Panc1 (cell line): Measurements from ENCODE around the gene CORO2B. TPM values are rescaled to one million over a fixed set of nuclear protein-coding genes. Genes with fewer than 3 reads are reported as not detected.
"Not testable (repeated sequence)": the region's sequence is repeated elsewhere in the genome, so short reads cannot be mapped to it uniquely, and the experiment has no call there.

Experiments used
- ATAC-seq: fragments of 200-7000 bp; cut with Tn5 transposase; 2 replicates; pipeline ENCODE4 v1.9.1; 2020; ENCODE audit warnings: mild to moderate bottlenecking, moderate library complexity
- BruUV-seq: library from RNA; stranded (reverse); fragments of 400-500 nt; replicated peaks from 2 replicates; lab custom pipeline; 2021; lab: Mats Ljungman, UMichigan
- CTCF ChIA-PET: fragments of 300-600 bp; sonication (Branson Sonifier 250); formaldehyde crosslinking; loops from one replicate; lab custom pipeline; 2022; ENCODE audit warnings: antibody characterized with exemption; lab: Charles Lee
- POLR2A ChIA-PET: fragments of 300-600 bp; sonication (Branson Sonifier 250); formaldehyde crosslinking; loops from one replicate; lab custom pipeline; 2022; ENCODE audit warnings: antibody characterized with exemption; lab: Charles Lee
- DNase-seq: peaks from one replicate; pipeline ENCODE4 v3.0.0-alpha.2; 2010; ENCODE audit warnings: low read depth, low spot score
- H3K27ac ChIP-seq: 2 replicates; pipeline ENCODE4 v1.5.1; 2011; ENCODE audit warnings: mild to moderate bottlenecking, low read length, inconsistent platforms
- H3K27me3 ChIP-seq: fragments of 200-500 bp; sonication (Bioruptor generic); 2 replicates; pipeline ENCODE4 v1.6.0; 2014; ENCODE audit warnings: low read length, inconsistent platforms; ENCODE audit not compliant: control insufficient read depth, insufficient read depth
- H3K36me3 ChIP-seq: fragments of 200-500 bp; sonication (Bioruptor generic); 2 replicates; pipeline ENCODE4 v1.5.1; 2014; ENCODE audit warnings: inconsistent platforms, mild to moderate bottlenecking, low read length, moderate library complexity; ENCODE audit not compliant: control insufficient read depth, insufficient read depth
- H3K4me1 ChIP-seq: 2 replicates; pipeline ENCODE4 v1.5.1; 2011; ENCODE audit warnings: inconsistent platforms, mild to moderate bottlenecking, low read length, moderate library complexity; ENCODE audit not compliant: control insufficient read depth, insufficient read depth
- H3K4me3 ChIP-seq, 2 experiments: 2 replicates each; pipeline ENCODE4 v1.5.1; 2011 to 2012; ENCODE audit warnings: low read depth in 2 of 2, low read length in 2 of 2, mild to moderate bottlenecking in 2 of 2, inconsistent platforms in 1 of 2, moderate library complexity in 1 of 2
- H3K9me3 ChIP-seq: fragments of 200-500 bp; sonication (Bioruptor generic); 2 replicates; pipeline ENCODE4 v1.5.1; 2014; ENCODE audit warnings: low read depth, mild to moderate bottlenecking, inconsistent platforms, low read length, moderate library complexity; ENCODE audit not compliant: control insufficient read depth, insufficient read depth
- CTCF ChIP-seq: fragments of 450-650 bp; IDR thresholded peaks from 2 replicates; pipeline ENCODE4 v1.5.1; 2017; ENCODE audit warnings: mild to moderate bottlenecking
- POLR2AphosphoS5 ChIP-seq: IDR thresholded peaks from 2 replicates; pipeline ENCODE4 v1.6.1; 2012; ENCODE audit warnings: mild to moderate bottlenecking, low read depth, low read length, moderate library complexity
- REST ChIP-seq, 2 experiments: IDR thresholded peaks; 2 replicates each; pipeline ENCODE4 v1.6.1; 2011 to 2012; ENCODE audit warnings: low read depth in 2 of 2, control low read depth in 1 of 2, low read length in 1 of 2, mild to moderate bottlenecking in 1 of 2, moderate library complexity in 1 of 2; ENCODE audit not compliant: insufficient read depth in 1 of 2
- SIN3A ChIP-seq: IDR thresholded peaks from 2 replicates; pipeline ENCODE4 v1.6.1; 2012; ENCODE audit warnings: low read depth, mild to moderate bottlenecking, low read length, moderate library complexity, borderline replicate concordance; ENCODE audit not compliant: insufficient read depth
- TCF7L2 ChIP-seq: IDR thresholded peaks from 2 replicates; pipeline ENCODE4 v1.6.1; 2011; ENCODE audit warnings: mild to moderate bottlenecking, low read depth, low read length, inconsistent platforms
- in situ Hi-C: cut with HindIII; loops from 2 replicates; pipeline ENCODE4 v1.10.0; 2016; ENCODE audit warnings: low sequenced_read_pairs, low pct_unique_long_range_greater_than_20kb
- intact Hi-C: fragments of 100-400 bp; cut with micrococcal nuclease; formaldehyde crosslinking; loops from one replicate; pipeline ENCODE4 v1.10.0; 2022; ENCODE audit not compliant: unreplicated experiment
- total RNA-seq: library from RNA; stranded (reverse); gene quantifications from one replicate; pipeline ENCODE4 v1.2.1, GENCODE V29; 2021; ENCODE audit not compliant: unreplicated experiment

The CORO2B gene
- total RNA-seq, 1 experiment from 2014 or later: 0.36 TPM

- in situ Hi-C loops: no loop called here
- ATAC-seq: no peak
- H3K27me3 ChIP-seq: no peaks in the 10 kb centered on the region
- ChIA-PET POLR2A (no interaction called here), CTCF (no interaction called here)
- H3K4me3 ChIP-seq: no peak overlapping the region
- H3K9me3 ChIP-seq: no peaks in the 10 kb centered on the region
- BruUV-seq: no TSS peak
- TF ChIP-seq TCF7L2 (no peak), SIN3A (no peak), REST (IDR thresholded peaks at IDR 0.05; ENCODE audit: insufficient read depth in 1 of 2, low read depth in 2 of 2, low read length in 1 of 2) (no peak), POLR2AphosphoS5 (no peak), CTCF (no peak)
- H3K4me1 ChIP-seq: no peaks in the 10 kb centered on the region
- intact Hi-C loops: no loop called here
- no peak for DNase-seq
- no peaks in the 10 kb centered on the region for H3K36me3 ChIP-seq
- no peak overlapping the region for H3K27ac ChIP-seq
Observed at GRCh38 chr15:68751622-68752021, 172.8 kb downstream of the CORO2B start.

GRCh38 chr15:68755731-68756130 is 176.9 kb downstream of the CORO2B start:
- Histone ChIP-seq H3K27ac (no peak overlapping the region), H3K4me1 (no peaks in the 10 kb centered on the region), H3K36me3 (no peaks in the 10 kb centered on the region), H3K9me3 (no peaks in the 10 kb centered on the region), H3K4me3 (no peak overlapping the region), H3K27me3 (no peaks in the 10 kb centered on the region)
- no peak for DNase-seq
- no peak for ATAC-seq
- CTCF ChIA-PET: no interaction called here
- POLR2A ChIA-PET: no interaction called here
- in situ Hi-C loops: no loop called here
- BruUV-seq: no TSS peak
- no peak for TF ChIP-seq REST (IDR thresholded peaks at IDR 0.05; ENCODE audit: insufficient read depth in 1 of 2, low read depth in 2 of 2, low read length in 1 of 2)
- TF ChIP-seq TCF7L2: no peak
- TF ChIP-seq CTCF: no peak
- TF ChIP-seq SIN3A: no peak
- TF ChIP-seq POLR2AphosphoS5: no peak
- intact Hi-C loops: no loop called here

GRCh38 chr15:68759982-68760579 is 181.3 kb downstream of the CORO2B start:
- H3K4me1 ChIP-seq, ATAC-seq, CTCF ChIA-PET, H3K9me3 ChIP-seq, POLR2A ChIA-PET, H3K27ac ChIP-seq, in situ Hi-C loops, BruUV-seq, DNase-seq, H3K36me3 ChIP-seq, H3K4me3 ChIP-seq, intact Hi-C loops: not testable (repeated sequence)
- peaks cover 12% of the 10 kb centered on the region; the same call in 1 of the 2 replicates for H3K27me3 ChIP-seq
